ENCODE data around the gene SRSF6. TPM values are rescaled to one million over a fixed set of nuclear protein-coding genes. Genes with fewer than 3 reads are reported as not detected.
"Not testable (repeated sequence)": the region's sequence is repeated elsewhere in the genome, so short reads cannot be mapped to it uniquely, and the experiment has no call there.

Gene SRSF6
- total RNA-seq, 6 experiments from 2014 or later = 141 to 157 (median 148) TPM

GRCh38 chr20:43416591-43417228, 41.0 kb upstream of the SRSF6 start:
- H3K27me3 Mint-ChIP-seq (ENCODE audit: insufficient read depth) = peaks cover 9% of the 10 kb centered on the region
- H3K4me1 Mint-ChIP-seq (ENCODE audit: low read depth) = no peaks in the 10 kb centered on the region
- no peak overlapping the region for H3K4me3 Mint-ChIP-seq
- no peak overlapping the region for H3K27ac Mint-ChIP-seq
- TF ChIP-seq, protein P1, sequence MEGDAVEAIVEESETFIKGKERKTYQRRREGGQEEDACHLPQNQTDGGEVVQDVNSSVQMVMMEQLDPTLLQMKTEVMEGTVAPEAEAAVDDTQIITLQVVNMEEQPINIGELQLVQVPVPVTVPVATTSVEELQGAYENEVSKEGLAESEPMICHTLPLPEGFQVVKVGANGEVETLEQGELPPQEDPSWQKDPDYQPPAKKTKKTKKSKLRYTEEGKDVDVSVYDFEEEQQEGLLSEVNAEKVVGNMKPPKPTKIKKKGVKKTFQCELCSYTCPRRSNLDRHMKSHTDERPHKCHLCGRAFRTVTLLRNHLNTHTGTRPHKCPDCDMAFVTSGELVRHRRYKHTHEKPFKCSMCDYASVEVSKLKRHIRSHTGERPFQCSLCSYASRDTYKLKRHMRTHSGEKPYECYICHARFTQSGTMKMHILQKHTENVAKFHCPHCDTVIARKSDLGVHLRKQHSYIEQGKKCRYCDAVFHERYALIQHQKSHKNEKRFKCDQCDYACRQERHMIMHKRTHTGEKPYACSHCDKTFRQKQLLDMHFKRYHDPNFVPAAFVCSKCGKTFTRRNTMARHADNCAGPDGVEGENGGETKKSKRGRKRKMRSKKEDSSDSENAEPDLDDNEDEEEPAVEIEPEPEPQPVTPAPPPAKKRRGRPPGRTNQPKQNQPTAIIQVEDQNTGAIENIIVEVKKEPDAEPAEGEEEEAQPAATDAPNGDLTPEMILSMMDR (IDR thresholded peaks at IDR 0.05) = no peak
- H3K36me3 Mint-ChIP-seq (ENCODE audit: low read depth) = peaks cover 11% of the 10 kb centered on the region
- peaks cover 31% of the 10 kb centered on the region for H3K9me3 Mint-ChIP-seq
- no peak for DNase-seq

- Mint-ChIP-seq H3K4me3 (no peak overlapping the region), H3K4me1 (ENCODE audit: low read depth) (no peaks in the 10 kb centered on the region)
Observed at GRCh38 chr20:43420192-43420591, 37.5 kb upstream of the SRSF6 start.

DNA sequence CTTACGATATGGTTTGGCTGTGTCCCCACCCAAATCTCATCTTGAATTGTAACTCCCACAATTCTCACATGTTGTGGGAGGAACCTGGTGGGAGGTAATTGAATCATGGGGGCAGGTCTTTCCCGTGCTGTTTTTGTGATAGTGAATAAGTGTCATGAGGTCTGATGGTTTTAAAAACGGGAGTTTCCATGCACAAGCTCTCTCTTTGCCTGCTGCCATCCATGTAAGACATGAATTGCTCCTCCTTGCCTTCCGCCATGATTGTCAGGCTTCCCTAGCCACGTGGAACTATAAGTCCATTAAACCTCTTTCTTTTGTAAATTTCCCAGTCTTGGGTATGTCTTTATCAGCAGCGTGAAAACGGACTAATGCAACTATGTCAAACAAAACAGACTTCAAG, 36.8 kb upstream of the SRSF6 start:
- Mint-ChIP-seq H3K9me3 (peaks cover 31% of the 10 kb centered on the region), H3K36me3 (ENCODE audit: low read depth) (peaks cover 11% of the 10 kb centered on the region), H3K27me3 (ENCODE audit: insufficient read depth) (peaks cover 14% of the 10 kb centered on the region)
- H3K4me3 Mint-ChIP-seq; DNase-seq; H3K27ac Mint-ChIP-seq; H3K4me1 Mint-ChIP-seq (ENCODE audit: low read depth): not testable (repeated sequence)

More at GRCh38 chr20:43420192-43420591, 37.5 kb upstream of the SRSF6 start:
- peaks cover 14% of the 10 kb centered on the region for H3K27me3 Mint-ChIP-seq (ENCODE audit: insufficient read depth)
- no peak overlapping the region for H3K27ac Mint-ChIP-seq
- DNase-seq = no peak
- H3K9me3 Mint-ChIP-seq = peaks cover 31% of the 10 kb centered on the region
- H3K36me3 Mint-ChIP-seq (ENCODE audit: low read depth) = peaks cover 11% of the 10 kb centered on the region
- TF ChIP-seq, protein P1 (IDR thresholded peaks at IDR 0.05) = no peak

DNA sequence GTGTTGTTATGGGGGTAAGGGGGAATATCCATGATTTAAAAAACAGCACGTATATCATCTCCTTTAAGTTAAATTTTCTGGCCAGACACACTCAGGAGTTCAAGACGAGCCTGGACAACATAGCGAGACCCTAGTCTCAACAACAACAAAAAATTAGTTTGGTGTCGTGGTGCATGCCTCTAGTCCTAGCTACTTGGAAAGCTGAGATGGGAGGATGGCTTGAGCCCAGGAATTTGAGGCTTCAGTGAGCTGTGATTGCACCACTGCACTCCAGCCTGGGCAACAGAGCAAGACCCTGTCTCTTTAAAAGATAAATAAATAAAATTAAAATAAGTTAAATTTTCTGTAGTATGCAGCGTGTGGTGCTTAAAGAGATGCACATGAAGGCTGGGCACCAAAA, 31.5 kb upstream of the SRSF6 start:
- Mint-ChIP-seq H3K9me3 (peaks cover under 1% of the 10 kb centered on the region; the same call in 1 of the 2 replicates), H3K4me3 (no peak overlapping the region), H3K27me3 (ENCODE audit: insufficient read depth) (peaks cover 32% of the 10 kb centered on the region), H3K27ac (no peak overlapping the region), H3K4me1 (ENCODE audit: low read depth) (peaks cover 6% of the 10 kb centered on the region; the same call in 1 of the 2 replicates), H3K36me3 (ENCODE audit: low read depth) (peaks cover under 1% of the 10 kb centered on the region; the same call in 1 of the 2 replicates)
- DNase-seq = no peak
- TF ChIP-seq, protein P1 (IDR thresholded peaks at IDR 0.05) = no peak

- H3K27ac Mint-ChIP-seq = no peak overlapping the region
- H3K4me1 Mint-ChIP-seq (ENCODE audit: low read depth) = peaks cover 10% of the 10 kb centered on the region; the same call in 1 of the 2 replicates
- no peaks in the 10 kb centered on the region for H3K9me3 Mint-ChIP-seq
- peaks cover 27% of the 10 kb centered on the region for H3K27me3 Mint-ChIP-seq (ENCODE audit: insufficient read depth)
- TF ChIP-seq, protein P1 (IDR thresholded peaks at IDR 0.05) = no peak
- H3K4me3 Mint-ChIP-seq = no peak overlapping the region
- no peaks in the 10 kb centered on the region for H3K36me3 Mint-ChIP-seq (ENCODE audit: low read depth)
- no peak for DNase-seq
Observed at GRCh38 chr20:43430265-43431133, 27.2 kb upstream of the SRSF6 start.

DNA sequence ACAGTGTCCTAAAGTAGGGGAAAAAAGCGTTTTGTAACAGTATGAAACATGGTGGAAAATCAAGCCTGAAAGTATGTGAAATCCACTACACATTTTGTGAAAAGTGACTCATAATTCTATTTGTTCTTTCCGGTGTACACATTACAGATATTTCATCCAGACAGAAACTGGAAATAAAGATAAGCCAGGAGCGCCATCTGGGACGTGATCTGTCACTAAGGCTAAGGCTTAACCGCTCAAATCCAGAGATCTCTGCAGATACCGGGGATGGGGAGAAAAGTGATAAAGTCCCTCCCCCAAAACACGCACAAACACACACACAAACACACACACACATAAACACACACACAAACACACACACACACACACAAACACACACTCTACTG, 26.6 kb upstream of the SRSF6 start:
- Mint-ChIP-seq H3K27me3 (ENCODE audit: insufficient read depth) (peaks cover 27% of the 10 kb centered on the region), H3K36me3 (ENCODE audit: low read depth) (no peaks in the 10 kb centered on the region), H3K4me1 (ENCODE audit: low read depth) (peaks cover 10% of the 10 kb centered on the region; the same call in 1 of the 2 replicates), H3K9me3 (no peaks in the 10 kb centered on the region), H3K27ac (no peak overlapping the region), H3K4me3 (no peak overlapping the region)
- no peak for DNase-seq
- TF ChIP-seq, protein P1 (IDR thresholded peaks at IDR 0.05) = no peak

Measured in HFFc6 (cell line).